Panc1 (cell line): ENCODE results near the gene BRD4. TPM values are rescaled to one million over a fixed set of nuclear protein-coding genes. Genes with fewer than 3 reads are reported as not detected.

Source experiments
- ATAC-seq: fragments of 200-7000 bp; cut with Tn5 transposase; 2 replicates; pipeline ENCODE4 v1.9.1; 2020; ENCODE audit warnings: mild to moderate bottlenecking, moderate library complexity
- BruUV-seq: library from RNA; stranded (reverse); fragments of 400-500 nt; replicated peaks from 2 replicates; lab custom pipeline; 2021; lab: Mats Ljungman, UMichigan
- CTCF ChIA-PET: fragments of 300-600 bp; sonication (Branson Sonifier 250); formaldehyde crosslinking; loops from one replicate; lab custom pipeline; 2022; ENCODE audit warnings: antibody characterized with exemption; lab: Charles Lee
- POLR2A ChIA-PET: fragments of 300-600 bp; sonication (Branson Sonifier 250); formaldehyde crosslinking; loops from one replicate; lab custom pipeline; 2022; ENCODE audit warnings: antibody characterized with exemption; lab: Charles Lee
- DNase-seq: peaks from one replicate; pipeline ENCODE4 v3.0.0-alpha.2; 2010; ENCODE audit warnings: low read depth, low spot score
- H3K27ac ChIP-seq: 2 replicates; pipeline ENCODE4 v1.5.1; 2011; ENCODE audit warnings: mild to moderate bottlenecking, low read length, inconsistent platforms
- H3K27me3 ChIP-seq: fragments of 200-500 bp; sonication (Bioruptor generic); 2 replicates; pipeline ENCODE4 v1.6.0; 2014; ENCODE audit warnings: low read length, inconsistent platforms; ENCODE audit not compliant: control insufficient read depth, insufficient read depth
- H3K36me3 ChIP-seq: fragments of 200-500 bp; sonication (Bioruptor generic); 2 replicates; pipeline ENCODE4 v1.5.1; 2014; ENCODE audit warnings: inconsistent platforms, mild to moderate bottlenecking, low read length, moderate library complexity; ENCODE audit not compliant: control insufficient read depth, insufficient read depth
- H3K4me1 ChIP-seq: 2 replicates; pipeline ENCODE4 v1.5.1; 2011; ENCODE audit warnings: inconsistent platforms, mild to moderate bottlenecking, low read length, moderate library complexity; ENCODE audit not compliant: control insufficient read depth, insufficient read depth
- H3K4me3 ChIP-seq, 2 experiments: 2 replicates each; pipeline ENCODE4 v1.5.1; 2011 to 2012; ENCODE audit warnings: low read depth in 2 of 2, low read length in 2 of 2, mild to moderate bottlenecking in 2 of 2, inconsistent platforms in 1 of 2, moderate library complexity in 1 of 2
- H3K9me3 ChIP-seq: fragments of 200-500 bp; sonication (Bioruptor generic); 2 replicates; pipeline ENCODE4 v1.5.1; 2014; ENCODE audit warnings: low read depth, mild to moderate bottlenecking, inconsistent platforms, low read length, moderate library complexity; ENCODE audit not compliant: control insufficient read depth, insufficient read depth
- CTCF ChIP-seq: fragments of 450-650 bp; IDR thresholded peaks from 2 replicates; pipeline ENCODE4 v1.5.1; 2017; ENCODE audit warnings: mild to moderate bottlenecking
- POLR2AphosphoS5 ChIP-seq: IDR thresholded peaks from 2 replicates; pipeline ENCODE4 v1.6.1; 2012; ENCODE audit warnings: mild to moderate bottlenecking, low read depth, low read length, moderate library complexity
- REST ChIP-seq, 2 experiments: IDR thresholded peaks; 2 replicates each; pipeline ENCODE4 v1.6.1; 2011 to 2012; ENCODE audit warnings: low read depth in 2 of 2, control low read depth in 1 of 2, low read length in 1 of 2, mild to moderate bottlenecking in 1 of 2, moderate library complexity in 1 of 2; ENCODE audit not compliant: insufficient read depth in 1 of 2
- SIN3A ChIP-seq: IDR thresholded peaks from 2 replicates; pipeline ENCODE4 v1.6.1; 2012; ENCODE audit warnings: low read depth, mild to moderate bottlenecking, low read length, moderate library complexity, borderline replicate concordance; ENCODE audit not compliant: insufficient read depth
- TCF7L2 ChIP-seq: IDR thresholded peaks from 2 replicates; pipeline ENCODE4 v1.6.1; 2011; ENCODE audit warnings: mild to moderate bottlenecking, low read depth, low read length, inconsistent platforms
- in situ Hi-C: cut with HindIII; loops from 2 replicates; pipeline ENCODE4 v1.10.0; 2016; ENCODE audit warnings: low sequenced_read_pairs, low pct_unique_long_range_greater_than_20kb
- intact Hi-C: fragments of 100-400 bp; cut with micrococcal nuclease; formaldehyde crosslinking; loops from one replicate; pipeline ENCODE4 v1.10.0; 2022; ENCODE audit not compliant: unreplicated experiment
- total RNA-seq: library from RNA; stranded (reverse); gene quantifications from one replicate; pipeline ENCODE4 v1.2.1, GENCODE V29; 2021; ENCODE audit not compliant: unreplicated experiment

The BRD4 gene
- total RNA-seq, 1 experiment from 2014 or later: 102 TPM

GRCh38 chr19:15313649-15314279 lies 18.6 kb downstream of the BRD4 start:
- Histone ChIP-seq H3K27me3 (no peaks in the 10 kb centered on the region), H3K4me1 (peaks cover 23% of the 10 kb centered on the region), H3K9me3 (no peaks in the 10 kb centered on the region), H3K27ac (no peak overlapping the region), H3K36me3 (no peaks in the 10 kb centered on the region), H3K4me3 (no peak overlapping the region)
- no peak for DNase-seq
- ChIA-PET CTCF (no interaction called here), POLR2A (no interaction called here)
- in situ Hi-C loops: no loop called here
- no TSS peak for BruUV-seq
- no peak for ATAC-seq
- no peak for TF ChIP-seq SIN3A
- intact Hi-C loops: no loop called here

GRCh38 chr19:15307169-15307568 lies 25.2 kb downstream of the BRD4 start:
- H3K4me1 ChIP-seq: peaks cover 36% of the 10 kb centered on the region
- no peaks in the 10 kb centered on the region for H3K9me3 ChIP-seq
- TF ChIP-seq TCF7L2 (no peak), REST (IDR thresholded peaks at IDR 0.05; ENCODE audit: insufficient read depth in 1 of 2, low read depth in 2 of 2, low read length in 1 of 2) (no peak), CTCF (no peak), SIN3A (no peak), POLR2AphosphoS5 (no peak)
- H3K27ac ChIP-seq: no peak overlapping the region
- H3K4me3 ChIP-seq: no peak overlapping the region
- POLR2A ChIA-PET: no interaction called here
- BruUV-seq: no TSS peak
- DNase-seq (no peak), ATAC-seq (no peak)
- intact Hi-C loops: no loop called here
- no peaks in the 10 kb centered on the region for H3K36me3 ChIP-seq
- CTCF ChIA-PET: no interaction called here
- in situ Hi-C loops: no loop called here
- H3K27me3 ChIP-seq: no peaks in the 10 kb centered on the region

- no peak for ATAC-seq
- no peak for TF ChIP-seq REST (IDR thresholded peaks at IDR 0.05; ENCODE audit: insufficient read depth in 1 of 2, low read depth in 2 of 2, low read length in 1 of 2)
- no peak for TF ChIP-seq CTCF
- TF ChIP-seq POLR2AphosphoS5: no peak
- no peak for TF ChIP-seq TCF7L2
- no peak for TF ChIP-seq SIN3A
- intact Hi-C loops: no loop called here
- Histone ChIP-seq H3K27me3 (no peaks in the 10 kb centered on the region), H3K27ac (no peak overlapping the region), H3K4me1 (peaks cover 42% of the 10 kb centered on the region), H3K36me3 (no peaks in the 10 kb centered on the region), H3K4me3 (no peak overlapping the region), H3K9me3 (no peaks in the 10 kb centered on the region)
- BruUV-seq: TSS peak; percentile 29
- DNase-seq: no peak
- ChIA-PET POLR2A (interaction anchor here (0.7 kb wide), 1 partner anchor 12 kb away, joined by 3 read pairs; no protein-coding TSS in a partner anchor), CTCF (no interaction called here)
- in situ Hi-C loops: no loop called here
These were observed 26.6 kb downstream of the BRD4 start for GRCh38 chr19:15305582-15306334.
